ENCODE measurements around the gene PRR14.

DNA sequence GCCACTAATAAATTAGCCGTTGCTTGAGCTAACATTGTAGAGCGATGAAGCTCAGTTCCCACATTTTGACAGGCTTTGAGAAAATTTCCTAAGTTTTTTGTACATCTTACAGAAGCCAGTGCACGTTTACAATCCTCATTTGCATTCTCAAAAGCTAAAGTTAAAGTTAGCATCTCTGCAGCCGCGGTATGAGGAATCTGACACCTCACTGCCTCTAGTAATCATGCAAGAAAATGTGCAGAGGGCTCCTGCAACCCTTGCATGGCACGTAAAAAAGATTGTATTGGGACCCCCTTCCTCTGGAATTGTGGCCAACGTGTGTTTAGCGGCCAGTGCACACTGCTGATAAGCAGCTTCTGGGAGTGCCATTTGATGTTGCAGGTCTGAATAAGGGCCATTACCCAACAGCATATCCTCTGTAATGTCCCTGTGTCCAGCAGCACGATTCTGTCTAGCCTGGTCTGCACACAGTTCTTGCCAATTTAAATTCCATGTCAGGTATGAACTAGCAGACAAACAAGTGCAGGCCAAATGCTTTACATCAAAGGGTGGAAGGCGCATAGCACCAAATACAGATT is 28.2 kb upstream of the PRR14 start:
- no peak for TF ChIP-seq EZH2 (IDR thresholded peaks at IDR 0.05; ENCODE audit: low read length, missing control alignments)
- TF ChIP-seq, protein P1, sequence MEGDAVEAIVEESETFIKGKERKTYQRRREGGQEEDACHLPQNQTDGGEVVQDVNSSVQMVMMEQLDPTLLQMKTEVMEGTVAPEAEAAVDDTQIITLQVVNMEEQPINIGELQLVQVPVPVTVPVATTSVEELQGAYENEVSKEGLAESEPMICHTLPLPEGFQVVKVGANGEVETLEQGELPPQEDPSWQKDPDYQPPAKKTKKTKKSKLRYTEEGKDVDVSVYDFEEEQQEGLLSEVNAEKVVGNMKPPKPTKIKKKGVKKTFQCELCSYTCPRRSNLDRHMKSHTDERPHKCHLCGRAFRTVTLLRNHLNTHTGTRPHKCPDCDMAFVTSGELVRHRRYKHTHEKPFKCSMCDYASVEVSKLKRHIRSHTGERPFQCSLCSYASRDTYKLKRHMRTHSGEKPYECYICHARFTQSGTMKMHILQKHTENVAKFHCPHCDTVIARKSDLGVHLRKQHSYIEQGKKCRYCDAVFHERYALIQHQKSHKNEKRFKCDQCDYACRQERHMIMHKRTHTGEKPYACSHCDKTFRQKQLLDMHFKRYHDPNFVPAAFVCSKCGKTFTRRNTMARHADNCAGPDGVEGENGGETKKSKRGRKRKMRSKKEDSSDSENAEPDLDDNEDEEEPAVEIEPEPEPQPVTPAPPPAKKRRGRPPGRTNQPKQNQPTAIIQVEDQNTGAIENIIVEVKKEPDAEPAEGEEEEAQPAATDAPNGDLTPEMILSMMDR (conservative IDR thresholded peaks at IDR 0.05 in 1 of 2, IDR thresholded peaks at IDR 0.05 in 1 of 2; ENCODE audit: low read depth in 1 of 2, low read length in 2 of 2): no peak

Data from fibroblast of lung (primary cell).